ENCODE results near the gene DSCAM. TPM values are rescaled to one million over a fixed set of nuclear protein-coding genes. Genes with fewer than 3 reads are reported as not detected.
"Not testable (repeated sequence)": the region's sequence is repeated elsewhere in the genome, so short reads cannot be mapped to it uniquely, and the experiment has no call there.

DSCAM gene
- total RNA-seq, 1 donor from 2014 or later, result 0.06 TPM

DNA sequence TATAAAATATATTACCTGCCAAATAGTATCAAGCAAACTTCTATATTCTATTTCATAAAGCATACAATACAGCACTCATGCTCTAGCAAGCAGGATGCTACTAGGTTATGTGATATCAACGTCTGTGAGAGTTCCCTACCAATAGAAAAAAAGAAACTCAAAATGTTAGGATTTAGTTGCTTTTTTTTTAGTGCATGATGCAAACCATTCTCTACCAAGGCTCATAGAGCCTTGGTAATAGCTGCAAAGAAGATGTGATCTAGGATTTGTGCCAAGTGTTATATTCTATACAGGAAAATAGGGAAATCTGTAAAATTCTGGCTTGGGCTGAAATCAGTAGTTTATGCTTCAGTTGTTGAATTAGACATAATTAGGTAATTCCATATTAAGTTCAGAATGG is 394.4 kb downstream of the DSCAM start:
- TF ChIP-seq, protein P1, sequence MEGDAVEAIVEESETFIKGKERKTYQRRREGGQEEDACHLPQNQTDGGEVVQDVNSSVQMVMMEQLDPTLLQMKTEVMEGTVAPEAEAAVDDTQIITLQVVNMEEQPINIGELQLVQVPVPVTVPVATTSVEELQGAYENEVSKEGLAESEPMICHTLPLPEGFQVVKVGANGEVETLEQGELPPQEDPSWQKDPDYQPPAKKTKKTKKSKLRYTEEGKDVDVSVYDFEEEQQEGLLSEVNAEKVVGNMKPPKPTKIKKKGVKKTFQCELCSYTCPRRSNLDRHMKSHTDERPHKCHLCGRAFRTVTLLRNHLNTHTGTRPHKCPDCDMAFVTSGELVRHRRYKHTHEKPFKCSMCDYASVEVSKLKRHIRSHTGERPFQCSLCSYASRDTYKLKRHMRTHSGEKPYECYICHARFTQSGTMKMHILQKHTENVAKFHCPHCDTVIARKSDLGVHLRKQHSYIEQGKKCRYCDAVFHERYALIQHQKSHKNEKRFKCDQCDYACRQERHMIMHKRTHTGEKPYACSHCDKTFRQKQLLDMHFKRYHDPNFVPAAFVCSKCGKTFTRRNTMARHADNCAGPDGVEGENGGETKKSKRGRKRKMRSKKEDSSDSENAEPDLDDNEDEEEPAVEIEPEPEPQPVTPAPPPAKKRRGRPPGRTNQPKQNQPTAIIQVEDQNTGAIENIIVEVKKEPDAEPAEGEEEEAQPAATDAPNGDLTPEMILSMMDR (conservative IDR thresholded peaks at IDR 0.05; ENCODE audit: low read depth, low read length), result no peak
- H3K4me3 ChIP-seq (ENCODE audit: low read depth, low read length), result no peak overlapping the region
- no peak for DNase-seq (ENCODE audit: low read depth)

- TF ChIP-seq, protein P1 (conservative IDR thresholded peaks at IDR 0.05; ENCODE audit: low read depth, low read length), result no peak
- no peak overlapping the region for H3K4me3 ChIP-seq (ENCODE audit: low read depth, low read length)
- no peak for DNase-seq (ENCODE audit: low read depth)
These were observed 399.9 kb downstream of the DSCAM start for GRCh38 chr21:40447016-40447415.

DNA sequence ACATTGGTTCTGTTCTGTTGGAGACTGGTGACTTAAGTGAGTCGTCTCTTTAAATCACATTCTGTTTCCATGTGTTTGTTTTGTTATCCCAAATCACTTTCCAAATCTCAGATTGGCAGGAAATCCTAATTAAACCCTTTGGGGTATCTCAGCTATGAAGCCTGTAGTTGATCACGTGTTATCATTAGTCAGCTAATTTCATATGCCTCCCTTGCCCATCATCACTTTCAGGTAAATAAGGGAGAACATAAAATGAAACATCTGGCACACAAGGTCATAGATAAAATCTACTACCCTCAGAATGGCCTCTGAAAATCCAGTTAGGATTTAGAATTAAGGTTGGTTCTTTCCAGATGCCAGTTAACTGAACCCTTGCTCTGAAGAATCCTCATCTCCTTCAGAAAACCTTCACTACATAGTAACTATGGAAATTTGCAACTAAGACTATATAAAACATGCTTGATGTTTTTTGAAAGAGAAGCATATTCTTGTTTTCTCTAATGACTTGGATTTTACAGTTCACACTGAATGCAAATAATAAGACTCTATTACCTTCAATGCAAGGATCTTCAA is 401.5 kb downstream of the DSCAM start:
- H3K4me3 ChIP-seq (ENCODE audit: low read depth, low read length), result no peak overlapping the region
- TF ChIP-seq, protein P1 (conservative IDR thresholded peaks at IDR 0.05; ENCODE audit: low read depth, low read length), result no peak
- DNase-seq (ENCODE audit: low read depth), result no peak

DNA sequence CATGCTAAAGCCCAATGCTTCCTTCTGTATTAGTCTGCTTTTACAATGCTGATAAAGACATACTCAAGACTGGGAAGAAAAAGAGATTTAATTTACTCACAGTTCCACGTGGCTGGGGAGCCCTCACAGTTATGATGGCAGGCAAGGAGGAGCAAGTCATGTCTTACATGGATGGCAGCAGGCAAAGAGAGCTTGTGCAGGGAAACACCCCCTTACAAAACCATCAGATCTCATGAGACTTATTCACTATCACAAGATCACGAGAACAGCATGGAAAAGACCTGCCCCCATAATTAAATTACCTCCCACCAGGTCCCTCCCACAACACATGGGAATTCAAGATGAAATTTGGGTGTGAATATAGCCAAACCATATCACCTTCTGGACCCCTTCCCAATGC is 407.4 kb downstream of the DSCAM start:
- DNase-seq (ENCODE audit: low read depth); H3K4me3 ChIP-seq (ENCODE audit: low read depth, low read length): not testable (repeated sequence)

- H3K4me3 ChIP-seq (ENCODE audit: low read depth, low read length), result no peak overlapping the region
- TF ChIP-seq, protein P1 (conservative IDR thresholded peaks at IDR 0.05; ENCODE audit: low read depth, low read length), result no peak
- DNase-seq (ENCODE audit: low read depth), result no peak
These were observed 408.3 kb downstream of the DSCAM start for GRCh38 chr21:40438616-40439015.

GRCh38 chr21:40436261-40436660 is 410.7 kb downstream of the DSCAM start:
- no peak overlapping the region for H3K4me3 ChIP-seq (ENCODE audit: low read depth, low read length)
- no peak for DNase-seq (ENCODE audit: low read depth)
- TF ChIP-seq, protein P1 (conservative IDR thresholded peaks at IDR 0.05; ENCODE audit: low read depth, low read length), result no peak

DNA sequence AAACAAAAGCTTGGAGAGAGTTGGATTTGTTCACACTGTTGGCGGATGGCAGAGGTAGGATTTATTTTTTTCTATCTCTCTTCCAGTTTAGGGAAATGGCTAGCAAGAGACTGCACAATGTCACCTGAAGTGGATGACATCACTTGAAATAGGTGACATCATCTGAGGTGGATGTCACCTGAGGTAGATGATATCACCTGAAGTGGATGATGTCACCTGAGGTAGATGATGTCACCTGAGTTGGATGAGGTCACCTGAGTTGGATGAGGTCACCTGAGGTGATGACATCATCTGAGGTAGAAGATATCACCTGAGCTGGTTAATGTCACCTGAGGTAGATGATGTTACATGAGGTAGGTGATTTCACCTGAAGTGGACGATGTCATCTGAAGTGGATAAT is 413.4 kb downstream of the DSCAM start:
- no peak overlapping the region for H3K4me3 ChIP-seq (ENCODE audit: low read depth, low read length)
- DNase-seq (ENCODE audit: low read depth), result no peak
- TF ChIP-seq, protein P1 (conservative IDR thresholded peaks at IDR 0.05; ENCODE audit: low read depth, low read length), result no peak

All from epithelial cell of proximal tubule (primary cell).